Putamen (tissue), 1 donor: ENCODE measurements around the gene PTGR2.
"Not testable (repeated sequence)": the region's sequence is repeated elsewhere in the genome, so short reads cannot be mapped to it uniquely, and the experiment has no call there.

ENCODE experiments used
- DNase-seq: peaks from one replicate; pipeline ENCODE4 v3.0.0-alpha.2; 2016; ENCODE audit warnings: low spot score

PTGR2 gene

GRCh38 chr14:73851567-73852382 is at the start of gene PTGR2:
Gene PTGR2, plus strand, starts transcription at chr14:73851831. Its CDS starts 7,032 bp downstream, at chr14:73858863.
- DNase-seq = peak; percentile 92

- DNase-seq = no peak
Measured at GRCh38 chr14:73802431-73803188, 49.0 kb upstream of the PTGR2 start.

- DNase-seq = no peak
Measured at GRCh38 chr14:73804636-73805035, 47.0 kb upstream of the PTGR2 start.

GRCh38 chr14:73807457-73807856 is 44.2 kb upstream of the PTGR2 start:
- no peak for DNase-seq

- no peak for DNase-seq
Measured at GRCh38 chr14:73809391-73809790, 42.2 kb upstream of the PTGR2 start.

- DNase-seq = no peak
Measured at GRCh38 chr14:73810478-73811163, 41.0 kb upstream of the PTGR2 start.

- DNase-seq = no peak
Measured at GRCh38 chr14:73811164-73811503, 40.5 kb upstream of the PTGR2 start.

GRCh38 chr14:73814153-73814552 is 37.5 kb upstream of the PTGR2 start:
- no peak for DNase-seq

GRCh38 chr14:73815849-73816248 is 35.8 kb upstream of the PTGR2 start:
- no peak for DNase-seq

GRCh38 chr14:73816393-73816816 is 35.2 kb upstream of the PTGR2 start:
- no peak for DNase-seq

GRCh38 chr14:73817020-73817655 is 34.5 kb upstream of the PTGR2 start:
- no peak for DNase-seq

GRCh38 chr14:73818821-73819220 is 32.8 kb upstream of the PTGR2 start:
- no peak for DNase-seq

GRCh38 chr14:73820631-73821030 is 31.0 kb upstream of the PTGR2 start:
- no peak for DNase-seq

- no peak for DNase-seq
Measured at GRCh38 chr14:73823339-73823885, 28.2 kb upstream of the PTGR2 start.

- DNase-seq = no peak
Measured at GRCh38 chr14:73824127-73824526, 27.5 kb upstream of the PTGR2 start.

GRCh38 chr14:73824536-73824935 is 27.1 kb upstream of the PTGR2 start:
- DNase-seq = no peak

- DNase-seq = peak; percentile 71
Measured at GRCh38 chr14:73825551-73826188, 26.0 kb upstream of the PTGR2 start.

- not testable (repeated sequence) for DNase-seq
Measured at GRCh38 chr14:73827190-73827589, 24.4 kb upstream of the PTGR2 start.

GRCh38 chr14:73829071-73829470 is 22.6 kb upstream of the PTGR2 start:
- DNase-seq = no peak

- no peak for DNase-seq
Measured at GRCh38 chr14:73829526-73830431, 21.9 kb upstream of the PTGR2 start.
